Measurements from ENCODE around the gene SRRM2.

Gene SRRM2

DNA sequence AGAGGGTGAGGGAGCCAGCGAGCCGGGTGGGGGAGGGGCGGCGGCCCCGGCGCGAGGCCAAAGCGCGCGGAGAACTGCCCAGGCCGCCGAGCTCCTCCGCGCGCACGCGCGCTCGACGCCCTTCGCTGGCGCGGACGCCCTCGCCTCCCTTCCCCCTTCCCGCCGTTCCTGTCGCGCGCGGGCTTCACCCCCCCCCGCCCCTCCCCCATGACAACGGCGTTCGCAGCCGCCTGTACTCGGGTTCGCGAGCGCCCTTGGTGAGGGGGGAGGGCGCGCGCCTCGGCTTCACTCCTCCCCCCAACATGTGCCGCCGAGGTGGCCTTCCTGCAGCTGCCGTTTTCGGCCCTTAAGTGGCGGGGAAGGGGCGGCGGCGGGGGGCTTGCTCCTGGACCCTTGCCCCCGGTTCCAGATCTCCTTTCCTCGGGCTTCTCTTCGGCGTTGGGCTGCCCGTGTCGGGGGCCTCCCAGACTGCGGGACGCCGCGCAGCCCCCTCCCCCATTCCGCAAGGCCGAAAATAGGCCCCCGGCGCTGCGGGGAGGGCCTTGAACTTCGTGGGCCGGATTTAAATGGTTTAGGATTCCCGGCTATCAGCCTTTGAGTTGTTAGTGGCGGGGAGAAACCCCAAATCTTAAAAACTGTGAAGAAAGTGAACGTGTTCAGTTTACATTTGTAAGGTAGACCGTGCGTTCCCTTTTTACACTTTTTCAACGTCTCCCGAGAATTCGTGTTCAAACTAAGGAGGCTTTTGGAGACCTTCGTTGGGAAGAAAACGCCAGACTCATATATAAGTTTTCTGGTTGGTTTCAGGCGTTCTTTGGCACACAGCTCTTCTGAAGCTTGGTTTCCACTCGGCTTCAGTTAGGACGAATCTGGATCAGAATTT lies 653 bp downstream of the SRRM2 start:
- peak overlapping the region; percentile 69 for H3K4me3 ChIP-seq (ENCODE audit: control insufficient read depth, low read depth, low read length)
- TF ChIP-seq, protein P1, sequence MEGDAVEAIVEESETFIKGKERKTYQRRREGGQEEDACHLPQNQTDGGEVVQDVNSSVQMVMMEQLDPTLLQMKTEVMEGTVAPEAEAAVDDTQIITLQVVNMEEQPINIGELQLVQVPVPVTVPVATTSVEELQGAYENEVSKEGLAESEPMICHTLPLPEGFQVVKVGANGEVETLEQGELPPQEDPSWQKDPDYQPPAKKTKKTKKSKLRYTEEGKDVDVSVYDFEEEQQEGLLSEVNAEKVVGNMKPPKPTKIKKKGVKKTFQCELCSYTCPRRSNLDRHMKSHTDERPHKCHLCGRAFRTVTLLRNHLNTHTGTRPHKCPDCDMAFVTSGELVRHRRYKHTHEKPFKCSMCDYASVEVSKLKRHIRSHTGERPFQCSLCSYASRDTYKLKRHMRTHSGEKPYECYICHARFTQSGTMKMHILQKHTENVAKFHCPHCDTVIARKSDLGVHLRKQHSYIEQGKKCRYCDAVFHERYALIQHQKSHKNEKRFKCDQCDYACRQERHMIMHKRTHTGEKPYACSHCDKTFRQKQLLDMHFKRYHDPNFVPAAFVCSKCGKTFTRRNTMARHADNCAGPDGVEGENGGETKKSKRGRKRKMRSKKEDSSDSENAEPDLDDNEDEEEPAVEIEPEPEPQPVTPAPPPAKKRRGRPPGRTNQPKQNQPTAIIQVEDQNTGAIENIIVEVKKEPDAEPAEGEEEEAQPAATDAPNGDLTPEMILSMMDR (IDR thresholded peaks at IDR 0.05; ENCODE audit: control insufficient read depth, insufficient read depth, low read depth, low read length, missing control alignments): no peak
- peak; percentile 24 for DNase-seq (ENCODE audit: low read depth)

DNA sequence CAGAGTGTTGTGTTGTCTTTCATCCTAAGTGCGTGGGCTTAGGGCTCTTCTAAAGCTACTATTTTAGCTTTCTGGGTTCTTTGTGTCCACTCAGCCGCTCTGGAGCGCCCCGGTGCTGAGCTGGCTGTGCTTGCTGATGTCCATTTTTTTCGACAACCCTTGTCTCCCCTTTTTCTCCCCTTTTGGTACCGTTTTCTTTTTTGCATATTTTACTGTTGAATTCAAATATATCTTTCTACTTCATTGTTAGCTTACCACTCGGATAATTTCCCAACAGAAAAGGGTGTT lies 1.2 kb downstream of the SRRM2 start:
- no peak for DNase-seq (ENCODE audit: low read depth)
- peak overlapping the region; percentile 69 for H3K4me3 ChIP-seq (ENCODE audit: control insufficient read depth, low read depth, low read length)
- TF ChIP-seq, protein P1 (IDR thresholded peaks at IDR 0.05; ENCODE audit: control insufficient read depth, insufficient read depth, low read depth, low read length, missing control alignments): no peak

- H3K4me3 ChIP-seq (ENCODE audit: control insufficient read depth, low read depth, low read length): peak overlapping the region; percentile 26
- no peak for DNase-seq (ENCODE audit: low read depth)
- TF ChIP-seq, protein P1 (IDR thresholded peaks at IDR 0.05; ENCODE audit: control insufficient read depth, insufficient read depth, low read depth, low read length, missing control alignments): no peak
These were observed 2.7 kb downstream of the SRRM2 start for GRCh38 chr16:2755158-2755557.

- no peak for DNase-seq (ENCODE audit: low read depth)
- TF ChIP-seq, protein P1 (IDR thresholded peaks at IDR 0.05; ENCODE audit: control insufficient read depth, insufficient read depth, low read depth, low read length, missing control alignments): no peak
- no peak overlapping the region for H3K4me3 ChIP-seq (ENCODE audit: control insufficient read depth, low read depth, low read length)
These were observed 4.0 kb downstream of the SRRM2 start for GRCh38 chr16:2756288-2757015.

DNA sequence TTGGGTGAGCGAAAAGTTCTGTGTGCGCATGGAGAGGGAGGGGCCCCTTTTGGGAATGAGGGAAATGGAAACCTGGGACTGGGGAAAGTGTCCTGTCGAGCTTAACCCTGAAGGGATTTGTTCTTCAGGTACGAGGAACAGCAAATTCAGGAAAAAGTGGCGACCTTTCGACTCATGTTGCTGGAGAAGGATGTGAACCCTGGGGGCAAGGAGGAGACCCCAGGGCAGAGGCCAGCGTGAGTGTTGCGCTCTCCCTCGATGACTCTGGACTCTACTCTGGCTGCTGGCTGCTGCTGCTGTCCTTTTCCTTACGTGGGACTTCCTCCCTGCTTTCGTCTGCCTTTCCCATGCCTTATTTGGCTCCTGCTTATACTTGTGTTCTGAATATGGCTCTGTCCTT lies 4.9 kb downstream of the SRRM2 start:
- no peak for DNase-seq (ENCODE audit: low read depth)
- H3K4me3 ChIP-seq (ENCODE audit: control insufficient read depth, low read depth, low read length): no peak overlapping the region
- TF ChIP-seq, protein P1 (IDR thresholded peaks at IDR 0.05; ENCODE audit: control insufficient read depth, insufficient read depth, low read depth, low read length, missing control alignments): no peak

- no peak for DNase-seq (ENCODE audit: low read depth)
- TF ChIP-seq, protein P1 (IDR thresholded peaks at IDR 0.05; ENCODE audit: control insufficient read depth, insufficient read depth, low read depth, low read length, missing control alignments): no peak
- H3K4me3 ChIP-seq (ENCODE audit: control insufficient read depth, low read depth, low read length): no peak overlapping the region
These were observed 9.0 kb downstream of the SRRM2 start for GRCh38 chr16:2761472-2761871.
